GM23248 (cell line): Measurements from ENCODE around the gene SLC9A6. TPM values are rescaled to one million over a fixed set of nuclear protein-coding genes. Genes with fewer than 3 reads are reported as not detected.

Experiments
- DNase-seq: peaks from one replicate; pipeline ENCODE4 v3.0.0-alpha.2; 2015
- H2AFZ ChIP-seq: fragments of 200-600 bp; sonication (generic); 2 replicates; pipeline ENCODE4 v1.6.1; 2016; ENCODE audit warnings: antibody characterized with exemption
- H3F3A ChIP-seq: fragments of 200-600 bp; sonication (generic); 2 replicates; pipeline ENCODE4 v1.6.1; 2016; ENCODE audit warnings: mild to moderate bottlenecking, antibody characterized with exemption, mixed run types; ENCODE audit not compliant: insufficient read depth
- H3K27ac ChIP-seq: fragments of 200-600 bp; sonication (generic); 2 replicates; pipeline ENCODE4 v1.5.1; 2016; ENCODE audit warnings: mild to moderate bottlenecking
- H3K27me3 ChIP-seq: fragments of 200-600 bp; sonication (generic); replicated peaks from 2 replicates; pipeline ENCODE4 v1.6.1; 2016; ENCODE audit warnings: mild to moderate bottlenecking; ENCODE audit not compliant: insufficient read depth
- H3K36me3 ChIP-seq: fragments of 200-600 bp; sonication (generic); 2 replicates; pipeline ENCODE4 v1.6.1; 2016; ENCODE audit warnings: low read depth, mild to moderate bottlenecking
- H3K4me1 ChIP-seq: fragments of 200-600 bp; sonication (generic); 2 replicates; pipeline ENCODE4 v1.6.1; 2016; ENCODE audit warnings: mild to moderate bottlenecking; ENCODE audit not compliant: insufficient read depth
- H3K4me2 ChIP-seq: fragments of 200-600 bp; sonication (generic); one replicate; pipeline ENCODE4 v1.6.1; 2016; ENCODE audit warnings: mild to moderate bottlenecking; ENCODE audit not compliant: unreplicated experiment
- H3K4me3 ChIP-seq: fragments of 200-600 bp; sonication (generic); 2 replicates; pipeline ENCODE4 v1.5.1; 2016; ENCODE audit warnings: mild to moderate bottlenecking
- H3K79me2 ChIP-seq: fragments of 200-600 bp; sonication (generic); 2 replicates; pipeline ENCODE4 v1.6.1; 2016; ENCODE audit warnings: mild to moderate bottlenecking; ENCODE audit not compliant: insufficient read depth
- H3K9ac ChIP-seq: fragments of 200-600 bp; sonication (generic); 2 replicates; pipeline ENCODE4 v1.6.1; 2016; ENCODE audit warnings: mild to moderate bottlenecking
- H3K9me2 ChIP-seq: fragments of 200-600 bp; sonication (generic); 2 replicates; pipeline ENCODE4 v1.6.1; 2016; ENCODE audit warnings: mixed run types, mild to moderate bottlenecking, moderate library complexity; ENCODE audit not compliant: insufficient read depth
- H3K9me3 ChIP-seq: fragments of 200-600 bp; sonication (generic); one replicate; pipeline ENCODE4 v1.6.1; 2017; ENCODE audit warnings: low read depth
- H4K20me1 ChIP-seq: fragments of 200-600 bp; sonication (generic); 2 replicates; pipeline ENCODE4 v1.6.0; 2016; ENCODE audit not compliant: insufficient read depth
- EZH2 ChIP-seq: fragments of 200-600 bp; sonication (generic); IDR thresholded peaks from 2 replicates; pipeline ENCODE4 v1.6.1; 2018; ENCODE audit warnings: antibody characterized with exemption, mild to moderate bottlenecking; ENCODE audit not compliant: insufficient read depth, poor library complexity, severe bottlenecking
- EZH2phosphoT487 ChIP-seq: fragments of 200-600 bp; sonication (generic); IDR thresholded peaks from 2 replicates; pipeline ENCODE4 v1.6.1; 2018; ENCODE audit warnings: antibody characterized with exemption, moderate library complexity, mild to moderate bottlenecking, low read depth; ENCODE audit not compliant: insufficient read depth
- WGBS, 2 experiments: methylation state at CpG; one replicate each; pipeline ENCODE4 v1.1.6; 2015 to 2017; ENCODE audit warnings: low lambda C conversion rate in 2 of 2, low coverage in 1 of 2; ENCODE audit errors: missing lambda C conversion rate in 2 of 2; 5-methylcytosine and 5-hydroxymethylcytosine counted together
- in situ Hi-C: fragments of 300-500 bp; cut with MboI; formaldehyde crosslinking; loops from 2 replicates; pipeline ENCODE4 v1.15.0; 2020
- polyA plus RNA-seq: library from polyadenylated mRNA; unstranded; fragments of >200 nt; fragmentation: Nextera tagmentation; extraction: Ambion mirVana; gene quantifications from 2 replicates; pipeline ENCODE4 v1.2.1, GENCODE V29; 2016
- total RNA-seq: library from RNA; depleted of rRNA; stranded (reverse); fragments of >200 nt; shearing (Covaris generic); gene quantifications from 2 replicates; pipeline ENCODE4 v1.2.3, GENCODE V29; 2014

The SLC9A6 gene
- total and polyA plus RNA-seq, 2 experiments from 2014 or later: 11.4 to 27.0 TPM

GRCh38 chrX:136055651-136056221 lies 70.5 kb downstream of the SLC9A6 start:
- peaks cover 14% of the 10 kb centered on the region for H3K4me1 ChIP-seq
- no peaks in the 10 kb centered on the region for H3K27me3 ChIP-seq
- H3K27ac ChIP-seq: peak overlapping the region; percentile 93
- peak overlapping the region; percentile 41; the same call in 1 of the 2 replicates for H2AFZ ChIP-seq
- H3K4me2 ChIP-seq: peak overlapping the region; percentile 67
- no peaks in the 10 kb centered on the region for H4K20me1 ChIP-seq
- H3K9ac ChIP-seq: peak overlapping the region; percentile 81
- DNase-seq: peak; percentile 86
- TF ChIP-seq EZH2phosphoT487 (no peak), EZH2 (no peak)
- in situ Hi-C loops: no loop called here
- H3K4me3 ChIP-seq: peak overlapping the region; percentile 52
- 2 to 3% methylated on average over 5 of the region's 5 CpGs for WGBS, 2 experiments
- H3F3A ChIP-seq: peaks cover 18% of the 10 kb centered on the region
- no peaks in the 10 kb centered on the region for H3K9me2 ChIP-seq
- H3K36me3 ChIP-seq: no peaks in the 10 kb centered on the region
- no peaks in the 10 kb centered on the region for H3K9me3 ChIP-seq
- H3K79me2 ChIP-seq: no peaks in the 10 kb centered on the region

DNA sequence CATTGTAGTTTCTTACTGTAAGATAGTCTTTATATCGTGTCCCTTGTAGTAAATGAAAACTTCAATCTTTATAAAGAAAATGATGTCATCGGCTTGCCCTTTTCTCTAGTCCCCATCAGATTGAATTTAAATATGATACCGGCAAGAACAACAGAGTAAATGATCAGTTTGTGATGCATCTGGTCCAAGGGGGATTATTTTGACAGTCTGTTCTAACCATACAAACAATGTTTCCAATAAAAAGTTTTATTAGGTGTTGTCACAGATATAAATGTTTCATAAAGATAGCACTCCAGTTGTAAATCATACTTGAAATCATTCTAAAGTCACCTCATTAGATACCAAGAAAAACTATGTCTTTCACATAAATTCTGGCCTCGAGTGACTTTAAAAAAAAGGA lies 72.3 kb downstream of the SLC9A6 start:
- H3K36me3 ChIP-seq: no peaks in the 10 kb centered on the region
- no peak overlapping the region for H3K4me2 ChIP-seq
- no peak for DNase-seq
- WGBS, 2 experiments: 82 to 83% methylated on average over 4 of the region's 4 CpGs
- no peak overlapping the region for H3K4me3 ChIP-seq
- peaks cover 14% of the 10 kb centered on the region for H3K4me1 ChIP-seq
- TF ChIP-seq EZH2phosphoT487 (no peak), EZH2 (no peak)
- H3K27me3 ChIP-seq: no peaks in the 10 kb centered on the region
- no peaks in the 10 kb centered on the region for H3K79me2 ChIP-seq
- no peaks in the 10 kb centered on the region for H4K20me1 ChIP-seq
- H2AFZ ChIP-seq: no peak overlapping the region
- no peaks in the 10 kb centered on the region for H3K9me3 ChIP-seq
- no peak overlapping the region for H3K27ac ChIP-seq
- peaks cover 18% of the 10 kb centered on the region for H3F3A ChIP-seq
- no peaks in the 10 kb centered on the region for H3K9me2 ChIP-seq
- H3K9ac ChIP-seq: no peak overlapping the region
- in situ Hi-C loops: no loop called here

GRCh38 chrX:136059350-136059749 lies 74.1 kb downstream of the SLC9A6 start:
- peaks cover 18% of the 10 kb centered on the region for H3F3A ChIP-seq
- H3K79me2 ChIP-seq: no peaks in the 10 kb centered on the region
- no peak overlapping the region for H3K27ac ChIP-seq
- in situ Hi-C loops: no loop called here
- no peak overlapping the region for H2AFZ ChIP-seq
- H3K4me1 ChIP-seq: peaks cover 22% of the 10 kb centered on the region
- no peaks in the 10 kb centered on the region for H3K9me2 ChIP-seq
- no peaks in the 10 kb centered on the region for H3K36me3 ChIP-seq
- H3K27me3 ChIP-seq: no peaks in the 10 kb centered on the region
- no peaks in the 10 kb centered on the region for H3K9me3 ChIP-seq
- TF ChIP-seq EZH2 (no peak), EZH2phosphoT487 (no peak)
- H3K4me3 ChIP-seq: no peak overlapping the region
- no peaks in the 10 kb centered on the region for H4K20me1 ChIP-seq
- no peak for DNase-seq
- 59 to 82% methylated on average over 2 of the region's 2 CpGs for WGBS, 2 experiments
- no peak overlapping the region for H3K4me2 ChIP-seq
- H3K9ac ChIP-seq: no peak overlapping the region

GRCh38 chrX:136061286-136061685 lies 76.1 kb downstream of the SLC9A6 start:
- Histone ChIP-seq H3K4me3 (no peak overlapping the region), H3K36me3 (no peaks in the 10 kb centered on the region), H3K4me2 (no peak overlapping the region), H3K9me3 (no peaks in the 10 kb centered on the region), H3K27me3 (no peaks in the 10 kb centered on the region), H3F3A (peaks cover 13% of the 10 kb centered on the region), H2AFZ (no peak overlapping the region), H4K20me1 (no peaks in the 10 kb centered on the region), H3K9me2 (no peaks in the 10 kb centered on the region), H3K79me2 (no peaks in the 10 kb centered on the region), H3K9ac (no peak overlapping the region), H3K27ac (no peak overlapping the region), H3K4me1 (peaks cover 19% of the 10 kb centered on the region)
- in situ Hi-C loops: no loop called here
- no peak for DNase-seq
- WGBS, 2 experiments: 90 to 93% methylated on average over 7 to 8 of the region's 8 CpGs
- TF ChIP-seq EZH2: no peak
- no peak for TF ChIP-seq EZH2phosphoT487
